ENCODE measurements around the gene CAMK2A. TPM values are rescaled to one million over a fixed set of nuclear protein-coding genes. Genes with fewer than 3 reads are reported as not detected.
"Not testable (repeated sequence)": the region's sequence is repeated elsewhere in the genome, so short reads cannot be mapped to it uniquely, and the experiment has no call there.

CAMK2A gene
- total RNA-seq, 1 experiment from 2014 or later = 0.17 TPM

DNA sequence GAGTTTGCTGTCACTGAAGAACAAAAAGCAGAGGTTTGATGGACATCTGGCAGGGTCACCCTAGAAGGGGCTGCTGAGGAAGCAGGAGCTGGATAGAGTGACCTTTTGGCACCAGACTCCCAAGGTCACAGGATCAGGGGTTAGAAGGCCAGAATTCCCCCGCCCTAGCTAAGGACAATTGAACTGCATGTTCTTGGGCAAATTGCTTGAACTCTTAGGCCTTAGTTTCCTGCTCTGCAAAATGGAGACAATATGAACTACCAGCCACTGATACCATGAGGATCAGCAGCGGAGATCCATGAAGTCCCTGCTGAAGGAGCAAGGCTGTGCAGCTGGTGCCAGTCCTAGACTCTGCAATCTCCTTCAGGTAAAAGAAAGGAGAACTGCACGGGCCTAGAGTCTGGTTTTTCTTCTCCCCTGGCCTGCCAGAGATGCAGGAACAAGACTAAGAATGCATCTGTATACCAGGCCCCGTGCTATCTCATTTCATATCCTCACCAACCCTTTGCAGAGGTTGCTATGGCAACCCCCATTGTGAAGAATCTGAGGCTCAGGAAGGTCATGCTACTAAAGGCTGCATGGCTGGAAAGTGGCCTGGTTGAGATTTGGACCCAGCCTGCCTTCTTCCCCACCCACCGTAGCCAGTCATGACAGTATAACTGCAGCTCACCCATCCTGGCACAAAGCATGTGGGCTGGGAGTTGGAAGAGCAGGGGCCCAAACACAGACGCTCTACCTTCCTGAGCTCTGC lies 33.7 kb downstream of the CAMK2A start:
- peak; percentile 40 for DNase-seq (ENCODE audit: low read depth)

DNA sequence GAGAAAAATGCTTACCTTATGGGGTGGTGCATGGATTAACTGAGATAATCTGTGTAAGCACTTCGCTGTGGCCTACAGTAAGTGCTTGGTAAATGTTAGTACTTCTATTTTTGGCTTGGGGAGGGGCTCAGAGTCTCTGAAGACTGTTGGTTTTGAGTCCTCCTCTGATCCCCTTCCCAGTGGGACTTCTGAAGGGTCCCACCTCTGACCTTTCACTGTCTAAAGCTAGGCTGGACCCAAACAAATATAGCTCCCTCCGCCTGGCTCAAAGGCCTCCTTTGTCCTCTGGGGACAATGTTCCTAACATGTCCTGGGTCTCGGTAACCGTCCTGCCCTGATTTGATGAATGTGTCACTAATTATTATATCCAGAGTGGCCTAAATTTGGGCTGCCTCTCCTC lies 34.8 kb downstream of the CAMK2A start:
- DNase-seq (ENCODE audit: low read depth) = no peak

DNA sequence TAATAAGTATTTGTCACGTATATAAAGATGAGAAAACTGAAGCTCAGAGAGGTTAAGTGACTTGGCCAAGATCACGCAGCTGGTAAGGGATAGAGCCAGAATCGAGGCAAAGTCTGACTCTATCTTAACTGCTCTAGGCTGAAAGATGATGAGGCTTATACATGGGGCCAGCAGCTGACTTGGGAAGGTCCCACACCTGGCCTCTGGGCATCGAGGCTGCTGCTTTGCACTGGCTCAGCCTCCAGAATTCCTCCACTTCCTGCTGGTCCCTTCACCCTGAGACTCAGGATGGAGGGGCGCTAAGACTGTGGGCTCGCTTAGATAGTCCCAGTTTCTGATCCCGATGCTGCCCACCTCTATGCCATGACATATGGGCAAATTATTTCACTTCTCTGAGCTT lies 35.2 kb downstream of the CAMK2A start:
- no peak for DNase-seq (ENCODE audit: low read depth)

DNA sequence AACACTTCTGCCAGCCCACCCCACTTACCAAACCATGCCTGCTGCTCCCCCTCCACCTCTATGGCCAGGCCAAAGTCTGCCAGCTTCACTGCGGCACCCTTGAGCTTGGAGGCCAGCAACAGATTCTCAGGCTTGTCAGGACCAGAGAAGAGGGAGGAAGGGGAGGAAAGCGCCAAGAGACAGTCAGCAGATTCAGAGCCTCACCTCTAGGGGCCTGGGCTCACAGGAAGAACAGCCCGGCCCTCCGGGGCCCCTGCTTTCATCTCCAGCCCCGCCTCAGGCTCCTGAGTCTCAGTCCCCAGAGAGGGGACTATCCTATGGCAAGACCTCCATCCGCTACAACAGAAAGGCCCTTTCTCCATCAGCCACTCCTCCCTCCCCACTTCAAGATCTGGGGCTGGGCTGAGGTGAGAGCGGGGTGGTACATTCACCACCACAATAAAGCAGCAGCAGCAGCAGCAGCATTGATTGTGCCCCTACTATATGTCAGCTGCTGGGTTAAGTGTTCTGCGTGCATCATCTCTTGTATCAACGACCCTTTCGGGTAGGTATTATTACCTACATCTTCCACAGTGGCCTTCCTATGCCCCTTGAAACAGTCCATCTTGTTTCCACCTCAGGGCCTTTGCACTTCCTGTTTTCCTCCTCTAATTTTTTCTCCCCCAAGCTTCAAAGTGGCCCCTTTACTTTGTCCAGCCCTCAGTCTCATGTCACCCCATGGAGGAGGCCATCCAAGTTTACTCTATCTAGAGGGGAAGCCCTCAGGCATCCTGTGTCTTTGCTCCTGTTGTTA lies 36.0 kb downstream of the CAMK2A start:
- no peak for DNase-seq (ENCODE audit: low read depth)

DNA sequence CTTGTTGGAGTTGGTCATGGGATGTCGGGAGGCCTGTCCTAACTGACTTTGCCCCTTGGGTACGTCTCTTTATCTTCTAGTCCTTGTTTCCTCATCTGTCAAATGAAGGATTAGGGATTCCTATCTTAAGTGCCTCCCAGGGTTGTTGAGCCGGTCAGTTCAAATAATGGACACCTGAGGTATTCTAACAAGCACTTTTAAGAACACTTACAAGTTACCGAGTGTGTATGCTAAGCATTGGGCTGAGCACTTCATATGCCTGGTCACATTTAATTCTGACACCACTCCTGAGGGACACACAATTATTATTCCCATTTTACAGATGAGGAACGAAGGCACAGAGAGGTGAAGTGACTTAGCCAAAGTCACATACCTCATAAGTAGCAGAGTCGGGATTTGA lies 37.1 kb downstream of the CAMK2A start:
- DNase-seq (ENCODE audit: low read depth) = no peak

DNA sequence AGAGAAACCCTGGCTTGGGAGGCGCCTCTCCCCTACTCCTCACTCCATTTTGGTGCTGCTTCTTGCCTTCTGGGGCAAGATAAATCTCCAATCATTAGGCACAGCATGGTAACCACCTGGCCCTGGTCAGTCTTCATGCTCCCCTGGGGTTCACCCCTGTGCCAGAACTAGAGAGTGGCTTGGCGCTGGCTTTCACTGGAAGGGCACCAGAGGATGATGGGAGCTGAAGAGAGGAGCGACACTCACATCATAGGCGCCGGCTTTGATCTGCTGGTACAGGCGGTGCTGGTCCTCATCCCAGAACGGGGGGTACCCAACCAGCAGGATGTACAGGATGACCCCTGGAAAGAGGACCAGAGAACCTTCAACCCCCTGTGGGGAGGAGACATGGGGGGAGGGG lies 38.1 kb downstream of the CAMK2A start:
- DNase-seq (ENCODE audit: low read depth) = no peak

DNA sequence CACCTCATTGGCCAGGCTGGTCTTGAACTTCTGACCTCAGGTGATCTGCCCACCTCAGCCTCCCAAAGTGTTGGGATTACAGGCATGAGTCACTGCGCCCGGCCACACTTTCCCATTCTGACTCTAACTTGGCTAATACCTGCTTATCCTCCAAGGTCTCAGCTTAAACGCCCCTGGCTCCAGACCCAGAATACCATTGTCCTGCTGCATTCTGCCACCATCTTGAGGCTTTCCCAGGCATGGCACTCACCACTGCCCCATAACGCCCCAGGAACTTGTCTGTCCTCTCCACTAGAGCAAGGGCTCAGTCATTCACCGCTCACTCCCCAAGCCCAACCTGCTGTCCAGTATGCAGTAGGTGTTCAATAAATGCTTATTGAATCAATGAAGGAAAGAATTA lies 39.8 kb downstream of the CAMK2A start:
- no peak for DNase-seq (ENCODE audit: low read depth)

DNA sequence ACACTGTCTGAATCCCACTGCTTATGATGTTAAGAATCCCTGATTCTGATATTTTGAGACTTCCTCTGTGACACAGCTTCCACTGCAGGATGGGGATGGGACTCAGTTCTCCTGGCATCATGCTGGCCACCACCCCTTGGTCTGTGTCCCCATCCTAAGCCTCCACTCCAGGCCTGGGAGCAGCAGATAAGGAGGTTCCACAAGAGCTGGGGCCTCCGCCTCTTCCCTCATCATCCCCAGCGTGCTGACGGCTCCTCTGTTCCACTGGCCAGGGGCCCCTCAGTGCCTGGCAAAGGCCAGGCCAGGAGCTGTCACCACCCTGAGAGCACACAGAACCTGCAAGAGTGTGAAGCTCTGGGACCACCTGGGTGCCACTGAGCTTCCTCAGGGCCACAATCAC lies 40.6 kb downstream of the CAMK2A start:
- no peak for DNase-seq (ENCODE audit: low read depth)

DNA sequence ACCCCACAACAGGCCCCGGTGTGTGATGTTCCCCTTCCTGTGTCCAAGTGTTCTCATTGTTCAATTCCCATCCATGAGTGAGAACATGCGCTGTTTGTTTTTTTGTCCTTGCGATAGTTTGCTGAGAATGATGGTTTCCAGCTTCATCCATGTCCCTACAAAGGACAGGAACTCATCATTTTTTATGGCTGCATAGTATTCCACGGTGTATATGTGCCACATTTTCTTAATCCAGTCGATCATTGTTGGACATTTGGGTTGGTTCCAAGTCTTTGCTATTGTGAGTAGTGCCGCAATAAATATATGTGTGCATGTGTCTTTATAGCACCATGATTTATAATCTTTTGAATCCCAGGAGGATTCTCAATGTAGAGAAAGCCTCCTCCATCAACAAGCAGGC lies 41.1 kb downstream of the CAMK2A start:
- not testable (repeated sequence) for DNase-seq (ENCODE audit: low read depth)

DNA sequence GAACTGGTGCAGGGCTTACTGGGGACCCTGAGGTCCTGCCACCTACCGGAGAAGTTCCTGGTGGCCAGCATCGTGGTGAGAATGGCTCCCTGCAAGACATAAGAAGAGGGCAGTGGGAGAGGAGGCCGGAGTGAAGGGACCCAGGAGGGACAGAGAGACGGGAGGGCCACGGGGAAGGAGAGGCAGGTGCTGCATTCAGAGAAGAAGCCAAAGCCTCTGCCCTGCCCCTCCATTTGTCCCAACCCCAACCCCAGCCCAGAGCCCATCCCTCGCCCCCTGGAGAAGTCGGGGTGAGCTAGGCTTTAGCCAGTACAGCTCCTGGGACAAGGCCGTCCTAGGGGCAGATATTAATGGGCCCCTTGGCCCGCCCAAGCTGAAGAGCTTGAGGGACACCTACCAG lies 41.8 kb downstream of the CAMK2A start:
- no peak for DNase-seq (ENCODE audit: low read depth)

DNA sequence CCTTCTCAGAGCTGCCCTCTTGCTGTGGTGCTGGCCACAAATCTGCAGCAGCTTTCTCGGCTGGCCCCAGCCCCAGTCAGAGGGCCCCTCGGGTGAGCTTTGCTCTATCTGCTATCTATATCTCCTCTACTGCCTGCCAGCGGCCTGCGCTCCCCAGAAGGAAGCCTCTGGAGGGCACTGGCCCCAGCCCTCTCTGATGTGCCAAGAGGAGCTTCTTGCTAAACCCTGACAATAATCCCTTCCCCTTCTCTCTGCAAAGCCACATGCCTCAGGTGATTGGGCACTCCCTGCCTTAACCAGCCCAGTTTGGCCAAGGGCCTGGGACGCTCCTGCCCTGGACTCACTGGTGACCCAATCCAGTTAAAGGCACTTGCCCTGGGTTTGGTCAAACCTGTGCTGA lies 42.7 kb downstream of the CAMK2A start:
- no peak for DNase-seq (ENCODE audit: low read depth)

DNA sequence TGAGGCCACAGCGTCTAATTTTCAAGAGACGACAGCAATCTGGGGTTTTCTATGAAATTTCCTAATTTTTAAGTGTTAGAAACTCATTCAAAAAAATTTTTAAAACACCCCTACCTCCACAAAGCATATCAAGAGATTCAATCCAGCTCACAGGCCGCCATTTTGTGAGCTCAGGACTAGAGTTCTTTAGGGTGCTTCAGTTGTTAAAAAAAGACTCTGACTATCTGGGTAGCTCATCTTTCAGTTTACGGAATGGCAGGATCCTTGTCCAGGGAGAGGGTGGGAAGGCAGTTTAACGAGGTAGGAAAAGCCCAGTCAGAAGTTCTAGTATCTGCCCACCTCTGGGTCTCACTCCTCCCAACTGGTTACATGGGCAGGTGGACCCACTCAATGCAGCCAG lies 43.1 kb downstream of the CAMK2A start:
- DNase-seq (ENCODE audit: low read depth) = no peak

DNA sequence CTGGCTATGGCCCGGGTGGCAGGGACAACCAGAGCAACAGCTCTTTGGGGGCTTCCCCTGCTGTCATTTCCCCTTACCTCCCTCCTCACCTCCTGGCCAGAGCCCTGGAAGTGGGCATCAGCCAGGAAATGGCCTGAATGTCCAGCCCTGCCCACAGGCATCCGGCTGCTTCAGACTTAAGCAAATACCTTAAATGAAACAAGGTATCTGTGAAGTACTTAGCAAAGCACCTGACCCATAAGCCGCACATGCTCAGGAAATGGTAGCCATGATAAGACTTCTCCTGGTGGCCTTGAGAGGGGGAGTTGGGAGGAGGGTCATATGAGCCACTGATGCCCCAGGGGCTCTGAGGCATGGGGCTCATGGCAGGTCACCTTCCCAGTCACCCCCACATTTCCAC lies 43.8 kb downstream of the CAMK2A start:
- no peak for DNase-seq (ENCODE audit: low read depth)

DNA sequence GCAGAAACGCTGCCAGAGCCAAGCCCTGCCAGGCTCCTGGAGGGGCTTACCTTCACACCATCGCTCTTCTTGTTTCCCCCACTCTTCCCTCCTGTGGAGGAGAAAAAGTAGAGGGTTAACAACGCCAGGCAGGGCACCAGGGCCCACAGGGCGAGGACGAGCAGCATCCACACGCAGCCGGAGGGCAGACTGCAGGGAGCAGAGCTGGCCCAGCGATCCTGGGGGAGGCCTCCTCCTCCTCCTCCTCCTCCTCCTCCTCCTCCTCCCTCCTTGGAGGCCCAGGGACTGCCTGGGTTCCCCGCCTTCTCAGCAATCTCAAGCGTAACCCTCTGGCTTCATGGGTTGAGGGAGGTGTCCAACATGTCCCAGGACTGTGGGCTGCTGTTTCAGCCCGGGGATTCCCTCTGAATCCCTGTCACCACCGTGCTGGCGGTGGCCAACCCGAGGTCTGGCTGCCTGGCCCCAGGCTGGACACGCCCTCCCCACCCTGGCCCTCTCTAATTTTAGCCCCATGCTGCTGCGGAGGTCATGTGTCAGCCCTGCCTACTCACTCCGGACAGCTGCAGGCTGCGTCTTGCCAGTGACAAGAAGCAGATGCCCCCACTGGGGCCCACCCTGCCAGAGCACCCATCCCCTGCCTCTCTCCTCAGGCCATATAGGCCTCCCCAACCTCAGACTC lies 44.3 kb downstream of the CAMK2A start:
- no peak for DNase-seq (ENCODE audit: low read depth)

DNA sequence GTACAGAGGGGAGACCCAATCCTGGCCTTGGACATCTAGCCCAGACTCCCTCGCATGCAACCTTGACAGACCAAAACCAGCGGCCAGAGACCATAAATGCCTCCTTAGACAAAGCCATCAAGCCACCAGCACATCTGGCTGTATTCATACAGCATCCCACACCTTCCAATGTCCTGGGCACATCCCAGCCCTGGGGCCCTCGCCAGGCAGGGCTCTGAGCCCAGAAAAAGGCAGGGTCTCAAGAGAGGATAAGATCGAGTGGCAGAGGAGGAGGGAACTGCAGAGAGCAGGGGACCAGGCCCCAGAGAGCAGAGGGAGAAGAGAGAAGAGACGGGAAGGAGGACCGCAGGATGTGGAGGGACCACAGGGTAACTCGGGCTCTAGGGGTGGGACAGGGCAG lies 45.4 kb downstream of the CAMK2A start:
- DNase-seq (ENCODE audit: low read depth) = no peak

DNA sequence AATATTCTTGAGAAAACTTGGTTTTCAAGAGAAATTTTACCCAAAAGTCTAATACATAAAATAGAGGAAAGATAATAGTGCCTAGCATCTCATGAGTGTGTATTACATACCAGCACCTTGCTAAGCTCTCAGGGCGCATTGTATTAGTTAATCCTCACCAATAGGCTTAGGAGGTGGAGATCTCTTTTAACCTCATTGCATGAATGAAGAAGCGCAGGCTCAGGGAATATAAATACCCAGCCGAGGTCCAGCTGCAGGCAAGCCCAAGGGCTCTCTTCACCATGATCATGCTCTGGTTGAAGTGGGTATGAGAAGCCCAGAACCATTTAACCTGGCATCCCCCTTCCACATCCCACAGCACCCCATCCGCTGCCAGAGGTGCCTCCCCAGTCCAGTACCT lies 46.0 kb downstream of the CAMK2A start:
- DNase-seq (ENCODE audit: low read depth) = no peak

DNA sequence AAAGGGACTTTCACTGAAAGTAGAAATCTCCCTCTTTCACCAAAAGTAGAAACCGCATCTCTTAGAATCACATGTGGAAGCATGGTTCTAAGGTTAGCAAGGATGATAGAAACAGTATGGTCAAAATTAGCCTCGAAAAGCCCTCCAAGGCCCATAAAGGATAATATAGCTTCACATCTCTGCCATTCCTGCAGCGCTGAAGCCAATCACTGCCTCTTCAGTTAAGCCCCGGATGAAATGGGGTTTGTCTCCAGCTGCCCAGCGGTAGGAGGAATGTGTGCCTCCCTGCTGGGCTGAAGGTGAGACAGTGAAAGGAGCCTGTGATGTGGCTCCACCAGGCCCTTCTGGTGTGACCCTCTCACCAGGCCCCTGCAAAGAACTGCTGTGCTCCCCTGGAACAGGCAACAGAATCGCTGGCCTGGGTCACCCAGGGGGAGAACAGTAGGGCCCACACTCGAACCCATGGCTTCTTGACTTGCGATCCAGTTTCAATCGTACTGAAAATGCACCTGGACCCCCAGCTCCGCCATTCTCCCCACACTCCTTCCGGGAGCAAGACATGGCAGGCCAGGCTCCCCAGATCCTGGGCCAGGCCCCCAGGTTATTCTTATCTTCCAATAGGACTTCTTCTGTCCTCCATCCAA lies 47.2 kb downstream of the CAMK2A start:
- DNase-seq (ENCODE audit: low read depth) = no peak

DNA sequence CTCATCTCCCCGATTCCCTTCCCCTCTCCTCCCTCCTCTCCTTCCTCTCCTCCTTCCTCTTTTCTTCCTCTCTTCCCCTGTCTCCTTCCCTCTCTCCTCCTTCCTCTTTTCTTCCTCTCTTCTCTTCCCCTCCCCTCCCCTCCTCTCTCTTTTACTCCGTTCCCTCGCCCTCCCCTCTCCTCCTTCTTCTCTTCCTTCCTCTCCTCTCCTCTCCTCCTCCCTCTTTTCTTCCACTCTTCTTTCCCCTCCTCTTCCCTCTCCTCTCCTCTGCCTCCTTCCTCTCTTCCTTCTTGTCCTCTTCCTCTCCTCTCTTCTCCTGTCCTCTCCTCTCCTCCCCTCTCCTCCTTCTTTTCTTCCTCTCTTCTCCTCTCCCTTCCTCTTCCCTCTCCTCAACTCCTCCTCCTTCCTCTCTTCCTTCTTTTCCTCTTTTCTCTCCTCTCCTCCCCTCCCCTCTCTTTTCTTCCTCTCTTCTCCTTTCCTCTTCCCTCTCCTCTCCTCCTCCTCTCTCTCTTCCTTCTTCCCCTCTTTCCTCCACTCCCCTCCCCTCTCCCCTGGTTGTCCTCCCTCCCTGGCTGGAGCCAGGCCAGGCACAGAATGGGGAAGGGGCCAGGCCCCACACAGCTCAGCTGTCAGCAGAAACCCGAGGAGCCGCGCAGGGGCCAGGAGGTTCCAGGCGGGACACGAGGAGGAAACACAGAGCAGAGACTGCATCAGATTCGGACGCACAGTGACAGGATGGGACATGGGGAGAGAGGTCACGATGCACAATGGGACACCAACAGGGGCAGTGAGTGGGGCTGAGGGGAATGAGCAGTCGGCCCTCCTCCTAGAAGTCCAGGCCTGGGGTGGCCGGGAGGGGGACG lies 48.0 kb downstream of the CAMK2A start:
- no peak for DNase-seq (ENCODE audit: low read depth)

DNA sequence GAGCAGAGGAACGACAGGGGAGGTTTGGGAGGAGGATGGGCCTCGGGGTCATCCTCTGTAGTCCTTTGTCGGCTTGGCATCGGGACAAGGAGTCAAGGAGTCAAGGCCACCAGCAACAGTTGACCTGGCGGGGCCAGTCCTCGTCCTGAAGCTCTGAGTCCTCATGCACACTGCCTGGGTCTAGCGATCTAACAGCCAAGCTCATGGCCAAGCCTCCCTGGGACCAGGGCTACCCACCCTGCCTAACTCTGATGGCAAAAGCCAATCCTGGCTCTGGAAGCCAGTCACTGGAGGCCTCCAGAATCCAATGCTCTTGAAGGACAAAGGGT lies 49.8 kb downstream of the CAMK2A start:
- DNase-seq (ENCODE audit: low read depth) = no peak

DNA sequence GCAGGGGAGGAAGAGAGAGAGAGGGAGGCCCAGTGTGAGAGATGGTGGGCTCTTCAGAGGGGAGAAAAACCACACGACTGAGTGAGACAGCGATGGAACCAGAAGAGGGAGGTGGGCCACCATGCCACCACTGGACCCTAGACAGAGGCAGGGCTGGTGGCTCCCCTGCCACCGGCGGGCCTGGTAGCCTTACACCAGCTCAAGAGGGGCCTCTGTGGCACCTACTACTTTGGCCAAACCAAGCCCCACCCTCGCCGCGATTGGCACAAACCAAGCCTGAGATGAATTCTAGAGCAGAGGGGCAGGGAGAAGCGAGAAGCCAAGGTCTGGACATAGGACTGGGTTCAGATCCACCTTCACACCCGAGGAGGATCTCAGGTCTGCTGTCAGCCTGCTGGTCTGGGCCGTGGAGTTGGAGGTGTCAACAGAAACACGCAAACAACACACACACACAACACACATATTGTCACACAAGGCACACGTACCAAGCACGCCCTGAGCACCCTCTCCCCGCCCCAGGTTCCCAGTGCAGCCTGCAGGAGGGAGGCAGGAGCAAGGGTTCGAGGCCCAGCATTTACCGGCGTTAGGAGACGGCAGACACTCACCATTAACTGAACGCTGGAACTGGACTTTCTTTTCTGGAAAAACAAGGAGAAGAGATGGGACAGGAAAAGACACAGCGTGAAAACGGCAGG lies 50.3 kb downstream of the CAMK2A start:
- DNase-seq (ENCODE audit: low read depth) = no peak

DNA sequence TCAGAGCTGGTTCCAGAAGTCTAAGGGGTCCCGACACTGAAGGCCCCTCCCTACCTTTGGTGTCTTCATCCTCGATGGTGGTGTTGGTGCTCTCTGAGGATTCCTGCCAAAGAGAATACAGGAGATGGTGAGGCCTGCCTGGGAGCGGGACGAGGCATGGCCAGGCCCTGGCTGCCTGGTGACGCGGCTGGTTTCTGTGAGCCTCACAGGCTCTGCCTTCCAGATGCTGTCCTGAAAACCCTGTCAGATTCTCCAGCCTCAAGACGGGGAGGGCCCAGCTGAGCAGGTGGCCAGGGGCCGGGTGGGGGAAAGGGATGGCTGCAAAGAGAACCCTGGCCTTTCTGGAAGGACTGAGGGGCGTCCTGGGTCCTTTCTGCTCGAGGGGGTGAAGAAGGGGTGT lies 50.9 kb downstream of the CAMK2A start:
- DNase-seq (ENCODE audit: low read depth) = no peak

Measured in M059J (cell line).